Gastroesophageal sphincter (tissue), 4 donors: Measurements from ENCODE around the gene MYD88. TPM values are rescaled to one million over a fixed set of nuclear protein-coding genes. Genes with fewer than 3 reads are reported as not detected.

ENCODE experiments used
- ATAC-seq: fragments of 150-250 bp; one replicate; pipeline ENCODE4 v1.9.1; 2016; ENCODE audit warnings: mild to moderate bottlenecking, moderate library complexity
- H3K27ac ChIP-seq, 4 donors: fragments of 200-600 bp; sonication (generic) in 3 of 4; 1 replicate in 3 of 4; 2 replicates in 1 of 4; pipeline ENCODE4 v1.5.1; 2016 to 2019
- H3K27me3 ChIP-seq: fragments of 200-600 bp; sonication (generic); one replicate; pipeline ENCODE4 v1.5.1; 2019
- H3K36me3 ChIP-seq, 2 donors: fragments of 200-600 bp; sonication (generic); one replicate each; pipeline ENCODE4 v1.5.1; 2019; ENCODE audit warnings: control low read depth in 1 of 2
- H3K4me1 ChIP-seq, 3 donors: fragments of 200-600 bp; sonication (generic); 1 replicate in 2 of 3; 2 replicates in 1 of 3; pipeline ENCODE4 v1.5.1; 2016 to 2019; ENCODE audit warnings: control low read depth in 2 of 3
- H3K4me3 ChIP-seq, 2 donors: fragments of 200-600 bp; sonication (generic); one replicate each; pipeline ENCODE4 v1.5.1; 2019; ENCODE audit warnings: mild to moderate bottlenecking in 1 of 2, moderate library complexity in 1 of 2
- H3K9me3 ChIP-seq, 3 donors: fragments of 200-600 bp; sonication (generic); one replicate each; pipeline ENCODE4 v1.5.1; 2017 to 2019; ENCODE audit warnings: control low read depth in 2 of 3
- CTCF ChIP-seq, 4 experiments: fragments of 200-600 bp in 2 of 4; fragments of 450-650 bp in 2 of 4; sonication (generic) in 1 of 4; IDR thresholded peaks; one replicate each; pipeline ENCODE4 v1.5.1; 2017 to 2019; ENCODE audit warnings: antibody characterized with exemption in 4 of 4, mild to moderate bottlenecking in 2 of 4, moderate library complexity in 2 of 4
- EP300 ChIP-seq: sonication (generic); formaldehyde crosslinking; IDR thresholded peaks from one replicate; pipeline ENCODE4 v1.6.1; 2017; ENCODE audit warnings: antibody characterized with exemption, mild to moderate bottlenecking
- POLR2A ChIP-seq, 2 donors: fragments of 450-650 bp; IDR thresholded peaks; one replicate each; pipeline ENCODE4 v1.6.1; 2017; ENCODE audit warnings: antibody characterized with exemption in 2 of 2, mild to moderate bottlenecking in 2 of 2, moderate library complexity in 1 of 2
- POLR2AphosphoS5 ChIP-seq: sonication (generic); formaldehyde crosslinking; IDR thresholded peaks from one replicate; pipeline ENCODE4 v1.6.1; 2017; ENCODE audit warnings: antibody characterized with exemption
- WGBS, 2 donors: methylation state at CpG; one replicate each; pipeline ENCODE4 v1.1.5; 2018; ENCODE audit warnings: low coverage in 1 of 2; 5-methylcytosine and 5-hydroxymethylcytosine counted together
- total RNA-seq, 4 donors: library from RNA; depleted of rRNA; stranded (reverse); fragments of >200 nt; gene quantifications; one replicate each; pipeline ENCODE4 v1.1.0, GENCODE V29; 2016

Gene MYD88
- total RNA-seq, 4 donors from 2014 or later = 18.5 to 36.8 (median 29.6) TPM

GRCh38 chr3:38101811-38102443 is 36.5 kb upstream of the MYD88 start:
- no peaks in the 10 kb centered on the region for H3K9me3 ChIP-seq
- WGBS, 2 donors = 77 to 79% methylated on average over 6 of the region's 6 CpGs
- ATAC-seq = no peak
- H3K36me3 ChIP-seq = no peaks in the 10 kb centered on the region
- H3K4me1 ChIP-seq = no peaks in the 10 kb centered on the region
- no peak overlapping the region for H3K27ac ChIP-seq
- TF ChIP-seq CTCF (IDR thresholded peaks at IDR 0.05) = no peak
- no peak for TF ChIP-seq POLR2AphosphoS5
- no peak for TF ChIP-seq POLR2A (IDR thresholded peaks at IDR 0.05)
- no peak for TF ChIP-seq EP300
- H3K27me3 ChIP-seq = peaks cover 13% of the 10 kb centered on the region
- no peak overlapping the region for H3K4me3 ChIP-seq

- no peak for ATAC-seq
- H3K4me1 ChIP-seq = no peaks in the 10 kb centered on the region
- WGBS, 2 donors = 63% methylated on average over 1 of the region's 1 CpG
- no peaks in the 10 kb centered on the region for H3K9me3 ChIP-seq
- no peak overlapping the region for H3K27ac ChIP-seq
- peaks cover 13% of the 10 kb centered on the region for H3K27me3 ChIP-seq
- no peaks in the 10 kb centered on the region for H3K36me3 ChIP-seq
- TF ChIP-seq POLR2AphosphoS5 (no peak), CTCF (IDR thresholded peaks at IDR 0.05) (no peak), POLR2A (IDR thresholded peaks at IDR 0.05) (no peak), EP300 (no peak)
- H3K4me3 ChIP-seq = no peak overlapping the region
Observed at GRCh38 chr3:38102444-38102814, 36.0 kb upstream of the MYD88 start.

- 8 to 78% methylated on average over 1 of the region's 1 CpG for WGBS, 2 donors
- Histone ChIP-seq H3K27ac (no peak overlapping the region), H3K4me1 (no peaks in the 10 kb centered on the region), H3K9me3 (no peaks in the 10 kb centered on the region), H3K36me3 (no peaks in the 10 kb centered on the region), H3K4me3 (no peak overlapping the region), H3K27me3 (no peaks in the 10 kb centered on the region)
- no peak for TF ChIP-seq CTCF (IDR thresholded peaks at IDR 0.05)
- no peak for TF ChIP-seq POLR2A (IDR thresholded peaks at IDR 0.05)
- no peak for TF ChIP-seq EP300
- TF ChIP-seq POLR2AphosphoS5 = no peak
- no peak for ATAC-seq
Observed at GRCh38 chr3:38105525-38105924, 32.9 kb upstream of the MYD88 start.

- no peak for ATAC-seq
Observed at GRCh38 chr3:38107911-38108648, 30.4 kb upstream of the MYD88 start.

More at GRCh38 chr3:38107911-38108648, 30.4 kb upstream of the MYD88 start:
- H3K36me3 ChIP-seq = no peaks in the 10 kb centered on the region
- no peaks in the 10 kb centered on the region for H3K27me3 ChIP-seq
- TF ChIP-seq POLR2AphosphoS5 (no peak), CTCF (IDR thresholded peaks at IDR 0.05) (no peak), EP300 (no peak), POLR2A (IDR thresholded peaks at IDR 0.05) (no peak)
- H3K27ac ChIP-seq = no peak overlapping the region
- H3K4me3 ChIP-seq = no peak overlapping the region
- no peaks in the 10 kb centered on the region for H3K9me3 ChIP-seq
- H3K4me1 ChIP-seq = no peaks in the 10 kb centered on the region
- WGBS, 2 donors = no CpG with 5 or more reads among the region's 7 CpGs
